Liver (tissue), 9 donors: Measurements from ENCODE around the gene THSD4. TPM values are rescaled to one million over a fixed set of nuclear protein-coding genes. Genes with fewer than 3 reads are reported as not detected.
"Not testable (repeated sequence)": the region's sequence is repeated elsewhere in the genome, so short reads cannot be mapped to it uniquely, and the experiment has no call there.

ENCODE experiments used
- DNase-seq: peaks from one replicate; pipeline ENCODE4 v3.0.0-alpha.2; 2017; ENCODE audit warnings: low spot score
- H3K27ac ChIP-seq, 2 donors: one replicate each; pipeline ENCODE4 v1.7.0; 2013; ENCODE audit warnings: inconsistent platforms in 2 of 2, low read length in 2 of 2, control low read depth in 1 of 2, low read depth in 1 of 2, mild to moderate bottlenecking in 1 of 2
- H3K27me3 ChIP-seq, 4 donors: one replicate each; pipeline versions ENCODE4 v1.6.1 to v1.7.0; 2013; ENCODE audit warnings: low read length in 3 of 4, inconsistent platforms in 1 of 4, mild to moderate bottlenecking in 1 of 4, moderate library complexity in 1 of 4; ENCODE audit not compliant: control insufficient read depth in 4 of 4, insufficient read depth in 4 of 4
- H3K36me3 ChIP-seq, 4 donors: one replicate each; pipeline versions ENCODE4 v1.6.1 to v1.7.0; 2013; ENCODE audit warnings: low read length in 3 of 4, mild to moderate bottlenecking in 3 of 4, low read depth in 1 of 4, moderate library complexity in 1 of 4; ENCODE audit not compliant: control insufficient read depth in 4 of 4, insufficient read depth in 3 of 4
- H3K4me1 ChIP-seq, 4 donors: one replicate each; pipeline versions ENCODE4 v1.6.1 to v1.7.0; 2013; ENCODE audit warnings: low read length in 3 of 4, mild to moderate bottlenecking in 3 of 4, moderate library complexity in 1 of 4; ENCODE audit not compliant: control insufficient read depth in 4 of 4, insufficient read depth in 4 of 4
- H3K4me3 ChIP-seq, 3 donors: one replicate each; pipeline versions ENCODE4 v1.6.1 to v1.7.0; 2013; ENCODE audit warnings: low read length in 3 of 3, control low read depth in 1 of 3, low read depth in 1 of 3, mild to moderate bottlenecking in 1 of 3
- H3K9ac ChIP-seq, 2 donors: one replicate each; pipeline ENCODE4 v1.7.0; 2013; ENCODE audit warnings: low read length in 2 of 2, mild to moderate bottlenecking in 2 of 2, moderate library complexity in 2 of 2, control low read depth in 1 of 2, low read depth in 1 of 2
- H3K9me3 ChIP-seq, 4 donors: one replicate each; pipeline versions ENCODE4 v1.6.1 to v1.7.0; 2013; ENCODE audit warnings: low read length in 3 of 4; ENCODE audit not compliant: control insufficient read depth in 4 of 4
- EGR1 ChIP-seq, 2 donors: IDR thresholded peaks; 2 replicates each; pipeline ENCODE4 v1.6.1; 2016 to 2018; ENCODE audit warnings: antibody characterized with exemption in 2 of 2, low read depth in 2 of 2
- FOXA1 ChIP-seq: IDR thresholded peaks from 2 replicates; pipeline ENCODE4 v1.6.1; 2016; ENCODE audit warnings: antibody characterized with exemption
- FOXA2 ChIP-seq: IDR thresholded peaks from 2 replicates; pipeline ENCODE4 v1.6.1; 2016; ENCODE audit warnings: antibody characterized with exemption
- GABPA ChIP-seq, 2 donors: IDR thresholded peaks in 1 of 2; conservative IDR thresholded peaks in 1 of 2; 2 replicates each; pipeline ENCODE4 v1.6.1; 2016; ENCODE audit warnings: antibody characterized with exemption in 2 of 2, mild to moderate bottlenecking in 1 of 2, moderate library complexity in 1 of 2
- HNF4A ChIP-seq, 2 donors: conservative IDR thresholded peaks; 2 replicates each; pipeline ENCODE4 v1.6.1; 2016; ENCODE audit warnings: antibody characterized with exemption in 2 of 2, mild to moderate bottlenecking in 2 of 2
- JUND ChIP-seq, 2 donors: IDR thresholded peaks; 2 replicates each; pipeline ENCODE4 v1.6.1; 2016; ENCODE audit warnings: antibody characterized with exemption in 2 of 2
- MAX ChIP-seq: IDR thresholded peaks from 2 replicates; pipeline ENCODE4 v1.6.1; 2016; ENCODE audit warnings: antibody characterized with exemption
- NR2F2 ChIP-seq: IDR thresholded peaks from 2 replicates; pipeline ENCODE4 v1.6.1; 2016; ENCODE audit warnings: antibody characterized with exemption
- RAD21 ChIP-seq, 2 donors: IDR thresholded peaks; 2 replicates each; pipeline ENCODE4 v1.6.1; 2016; ENCODE audit warnings: antibody characterized with exemption in 2 of 2, mild to moderate bottlenecking in 2 of 2
- RXRA ChIP-seq, 2 donors: IDR thresholded peaks; 2 replicates each; pipeline ENCODE4 v1.6.1; 2017 to 2018; ENCODE audit warnings: antibody characterized with exemption in 2 of 2, mild to moderate bottlenecking in 1 of 2
- SP1 ChIP-seq: IDR thresholded peaks from 2 replicates; pipeline ENCODE4 v1.6.1; 2018; ENCODE audit warnings: antibody characterized with exemption, mild to moderate bottlenecking
- TAF1 ChIP-seq: conservative IDR thresholded peaks from 2 replicates; pipeline ENCODE4 v1.6.1; 2016; ENCODE audit warnings: antibody characterized with exemption, mild to moderate bottlenecking
- ZBTB33 ChIP-seq: IDR thresholded peaks from 2 replicates; pipeline ENCODE4 v1.6.1; 2016; ENCODE audit warnings: antibody characterized with exemption
- WGBS: extraction: QIAGEN DNeasy Blood & Tissue Kit; methylation state at CpG from one replicate; pipeline ENCODE4 v1.1.7; 2013; 5-methylcytosine and 5-hydroxymethylcytosine counted together
- polyA plus RNA-seq, 2 donors: library from polyadenylated mRNA; stranded (reverse) in 1 of 2; unstranded in 1 of 2; fragments of 200-250 nt in 1 of 2; fragments of >200 nt in 1 of 2; fragmentation: Nextera tagmentation in 1 of 2; extraction: Ambion mirVana in 1 of 2; gene quantifications; one replicate each; pipeline versions ENCODE4 v1.2.1 to v1.2.3, GENCODE V29; 2013 to 2015
- total RNA-seq, 2 donors: library from RNA; depleted of rRNA; stranded (reverse); fragments of >200 nt; gene quantifications; one replicate each; pipeline ENCODE4 v1.2.3, GENCODE V29; 2014
- TF ChIP-seq, protein P1 (sequence below): IDR thresholded peaks from 2 replicates; pipeline ENCODE4 v1.6.1; 2016; ENCODE audit warnings: antibody characterized with exemption, mild to moderate bottlenecking
- TF ChIP-seq, protein P2 (sequence below): fragments of 150-350 bp; IDR thresholded peaks from 2 replicates; pipeline ENCODE4 v1.5.1; 2017; ENCODE audit warnings: improper control_type of control experiment, low read depth, low read length; ENCODE audit not compliant: missing input control
- donor health status: healthy.
- donor health status: healthy.
- donor health status: healthy.
- donor health status: healthy.
- donor health status: healthy.

The THSD4 gene
- total and polyA plus RNA-seq, 4 donors, result 0.23 to 11.5 (median 1.9) TPM

DNA sequence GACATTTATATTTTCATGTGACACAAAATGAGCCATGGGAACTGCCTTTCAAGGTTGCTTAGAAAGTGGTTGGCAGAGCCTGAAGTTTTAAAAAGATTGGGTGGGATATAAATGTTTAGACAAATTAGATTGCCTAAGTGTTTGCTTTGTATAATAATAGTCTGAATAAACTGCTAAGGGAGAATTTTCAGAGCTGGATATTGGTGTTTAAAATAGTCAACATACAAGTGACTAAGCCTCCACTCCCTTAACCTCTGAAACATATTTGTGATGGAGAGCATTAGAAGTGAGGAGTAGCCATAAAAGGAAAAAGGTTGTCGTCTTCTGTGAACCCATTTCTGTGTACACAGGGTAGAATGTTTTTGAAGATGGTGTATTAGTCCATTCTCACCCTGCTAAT lies 201.6 kb downstream of the THSD4 start:
- TF ChIP-seq GABPA (IDR thresholded peaks at IDR 0.05 in 1 of 2, conservative IDR thresholded peaks at IDR 0.05 in 1 of 2) (no peak), MAX (no peak), TAF1 (no peak), RAD21 (IDR thresholded peaks at IDR 0.05) (no peak), ZBTB33 (no peak), RXRA (IDR thresholded peaks at IDR 0.05) (no peak), FOXA1 (no peak), HNF4A (conservative IDR thresholded peaks at IDR 0.05) (no peak), FOXA2 (no peak), JUND (IDR thresholded peaks at IDR 0.05) (no peak), EGR1 (IDR thresholded peaks at IDR 0.05; ENCODE audit: low read depth in 2 of 2) (no peak), SP1 (no peak), NR2F2 (no peak)
- TF ChIP-seq, protein P1, sequence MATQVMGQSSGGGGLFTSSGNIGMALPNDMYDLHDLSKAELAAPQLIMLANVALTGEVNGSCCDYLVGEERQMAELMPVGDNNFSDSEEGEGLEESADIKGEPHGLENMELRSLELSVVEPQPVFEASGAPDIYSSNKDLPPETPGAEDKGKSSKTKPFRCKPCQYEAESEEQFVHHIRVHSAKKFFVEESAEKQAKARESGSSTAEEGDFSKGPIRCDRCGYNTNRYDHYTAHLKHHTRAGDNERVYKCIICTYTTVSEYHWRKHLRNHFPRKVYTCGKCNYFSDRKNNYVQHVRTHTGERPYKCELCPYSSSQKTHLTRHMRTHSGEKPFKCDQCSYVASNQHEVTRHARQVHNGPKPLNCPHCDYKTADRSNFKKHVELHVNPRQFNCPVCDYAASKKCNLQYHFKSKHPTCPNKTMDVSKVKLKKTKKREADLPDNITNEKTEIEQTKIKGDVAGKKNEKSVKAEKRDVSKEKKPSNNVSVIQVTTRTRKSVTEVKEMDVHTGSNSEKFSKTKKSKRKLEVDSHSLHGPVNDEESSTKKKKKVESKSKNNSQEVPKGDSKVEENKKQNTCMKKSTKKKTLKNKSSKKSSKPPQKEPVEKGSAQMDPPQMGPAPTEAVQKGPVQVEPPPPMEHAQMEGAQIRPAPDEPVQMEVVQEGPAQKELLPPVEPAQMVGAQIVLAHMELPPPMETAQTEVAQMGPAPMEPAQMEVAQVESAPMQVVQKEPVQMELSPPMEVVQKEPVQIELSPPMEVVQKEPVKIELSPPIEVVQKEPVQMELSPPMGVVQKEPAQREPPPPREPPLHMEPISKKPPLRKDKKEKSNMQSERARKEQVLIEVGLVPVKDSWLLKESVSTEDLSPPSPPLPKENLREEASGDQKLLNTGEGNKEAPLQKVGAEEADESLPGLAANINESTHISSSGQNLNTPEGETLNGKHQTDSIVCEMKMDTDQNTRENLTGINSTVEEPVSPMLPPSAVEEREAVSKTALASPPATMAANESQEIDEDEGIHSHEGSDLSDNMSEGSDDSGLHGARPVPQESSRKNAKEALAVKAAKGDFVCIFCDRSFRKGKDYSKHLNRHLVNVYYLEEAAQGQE, result no peak
- TF ChIP-seq, protein P2, sequence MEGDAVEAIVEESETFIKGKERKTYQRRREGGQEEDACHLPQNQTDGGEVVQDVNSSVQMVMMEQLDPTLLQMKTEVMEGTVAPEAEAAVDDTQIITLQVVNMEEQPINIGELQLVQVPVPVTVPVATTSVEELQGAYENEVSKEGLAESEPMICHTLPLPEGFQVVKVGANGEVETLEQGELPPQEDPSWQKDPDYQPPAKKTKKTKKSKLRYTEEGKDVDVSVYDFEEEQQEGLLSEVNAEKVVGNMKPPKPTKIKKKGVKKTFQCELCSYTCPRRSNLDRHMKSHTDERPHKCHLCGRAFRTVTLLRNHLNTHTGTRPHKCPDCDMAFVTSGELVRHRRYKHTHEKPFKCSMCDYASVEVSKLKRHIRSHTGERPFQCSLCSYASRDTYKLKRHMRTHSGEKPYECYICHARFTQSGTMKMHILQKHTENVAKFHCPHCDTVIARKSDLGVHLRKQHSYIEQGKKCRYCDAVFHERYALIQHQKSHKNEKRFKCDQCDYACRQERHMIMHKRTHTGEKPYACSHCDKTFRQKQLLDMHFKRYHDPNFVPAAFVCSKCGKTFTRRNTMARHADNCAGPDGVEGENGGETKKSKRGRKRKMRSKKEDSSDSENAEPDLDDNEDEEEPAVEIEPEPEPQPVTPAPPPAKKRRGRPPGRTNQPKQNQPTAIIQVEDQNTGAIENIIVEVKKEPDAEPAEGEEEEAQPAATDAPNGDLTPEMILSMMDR, result no peak
- no peak for DNase-seq
- Histone ChIP-seq H3K4me3 (no peak overlapping the region), H3K9ac (no peak overlapping the region), H3K27ac (no peak overlapping the region), H3K27me3 (no peaks in the 10 kb centered on the region), H3K9me3 (no peaks in the 10 kb centered on the region), H3K4me1 (peaks cover 1 to 15% (median 9%) of the 10 kb centered on the region in 4 donors), H3K36me3 (no peaks in the 10 kb centered on the region)
- WGBS, result 90% methylated on average over 1 of the region's 1 CpG

GRCh38 chr15:71319424-71319823 lies 204.2 kb downstream of the THSD4 start:
- not testable (repeated sequence) for H3K9ac ChIP-seq, H3K9me3 ChIP-seq, H3K36me3 ChIP-seq, H3K4me3 ChIP-seq, H3K27me3 ChIP-seq, DNase-seq
- Histone ChIP-seq H3K27ac (peak overlapping the region; percentile 72 to 78), H3K4me1 (peaks cover 1 to 10% (median 8%) of the 10 kb centered on the region in 4 donors)
- WGBS, result 94% methylated on average over 3 of the region's 3 CpGs
